ENCODE results near the gene LYPD3.

- TF ChIP-seq CTCF (IDR thresholded peaks at IDR 0.05) (no peak), POLR2A (IDR thresholded peaks at IDR 0.05) (no peak)
Measured at GRCh38 chr19:43474986-43475705, 9.7 kb upstream of the LYPD3 start.
